T-cell (primary cell): Measurements from ENCODE around the gene LRRC66. TPM values are rescaled to one million over a fixed set of nuclear protein-coding genes. Genes with fewer than 3 reads are reported as not detected.

Experiments
- ATAC-seq, 4 experiments: fragments of 200-7000 bp in 3 of 4; fragments of 150-1000 bp in 1 of 4; cut with Tn5 transposase; replicated peaks in 1 of 4; 1 replicate in 3 of 4; 2 replicates in 1 of 4; pipeline ENCODE4 v1.10.0; 2021; ENCODE audit warnings: moderate library complexity in 3 of 4, mild to moderate bottlenecking in 2 of 4, moderate number of reproducible peaks in 1 of 4
- CTCF ChIA-PET, 2 donors: fragments of 300-600 bp; sonication (Branson Sonifier 250); formaldehyde crosslinking; loops; one replicate each; lab custom pipeline; 2022; ENCODE audit warnings: antibody characterized with exemption in 2 of 2; lab: Charles Lee
- POLR2A ChIA-PET, 2 donors: fragments of 300-600 bp; sonication (Branson Sonifier 250); formaldehyde crosslinking; loops; one replicate each; lab custom pipeline; 2022; ENCODE audit warnings: antibody characterized with exemption in 2 of 2; lab: Charles Lee
- DNase-seq, 35 experiments: peaks; one replicate each; pipeline versions ENCODE4 v3.0.0 to v3.0.0-alpha.2; 2013 to 2023
- H3K27ac ChIP-seq: one replicate; pipeline ENCODE4 v1.5.1; 2013; ENCODE audit warnings: low read length
- H3K27me3 ChIP-seq, 2 experiments: replicated peaks in 1 of 2; 1 replicate in 1 of 2; 2 replicates in 1 of 2; pipeline versions ENCODE4 v1.6.1 to v1.7.0; 2013; ENCODE audit warnings: low read length in 1 of 2, mixed read lengths in 1 of 2; ENCODE audit not compliant: control insufficient read depth in 2 of 2, insufficient read depth in 2 of 2; ENCODE audit errors: extremely low read depth in 1 of 2
- H3K36me3 ChIP-seq, 2 donors: 1 replicate in 1 of 2; 2 replicates in 1 of 2; pipeline versions ENCODE4 v1.6.1 to v1.7.0; 2013; ENCODE audit warnings: low read length in 1 of 2; ENCODE audit not compliant: control insufficient read depth in 2 of 2, insufficient read depth in 1 of 2; ENCODE audit errors: extremely low read depth in 1 of 2
- H3K4me1 ChIP-seq, 2 experiments: 1 replicate in 1 of 2; 2 replicates in 1 of 2; pipeline versions ENCODE4 v1.6.1 to v1.7.0; 2013; ENCODE audit warnings: low read length in 2 of 2, mixed read lengths in 1 of 2; ENCODE audit not compliant: insufficient read depth in 2 of 2, control insufficient read depth in 1 of 2; ENCODE audit errors: extremely low read depth in 1 of 2
- H3K4me3 ChIP-seq, 2 donors: 1 replicate in 1 of 2; 2 replicates in 1 of 2; pipeline versions ENCODE4 v1.5.1 to v1.7.0; 2013; ENCODE audit warnings: mild to moderate bottlenecking in 2 of 2, low read length in 1 of 2, moderate library complexity in 1 of 2; ENCODE audit not compliant: control insufficient read depth in 1 of 2; ENCODE audit errors: extremely low read depth in 1 of 2
- H3K9me3 ChIP-seq: 2 replicates; pipeline ENCODE4 v1.7.0; 2013
- H3K27ac Mint-ChIP-seq, 2 donors: one replicate each; pipeline ENCODE4 v1.8.0; 2020 to 2021; ENCODE audit warnings: mild to moderate bottlenecking in 2 of 2, mixed read lengths in 2 of 2
- H3K27me3 Mint-ChIP-seq, 2 donors: one replicate each; pipeline ENCODE4 v1.8.0; 2021 to 2022; ENCODE audit warnings: mixed read lengths in 2 of 2
- H3K36me3 Mint-ChIP-seq: one replicate; pipeline ENCODE4 v1.8.0; 2021; ENCODE audit warnings: mixed read lengths
- H3K4me1 Mint-ChIP-seq, 3 donors: one replicate each; pipeline ENCODE4 v1.8.0; 2020 to 2022; ENCODE audit warnings: mixed read lengths in 3 of 3, mild to moderate bottlenecking in 1 of 3
- H3K4me3 Mint-ChIP-seq, 3 donors: one replicate each; pipeline ENCODE4 v1.8.0; 2020 to 2022; ENCODE audit warnings: mild to moderate bottlenecking in 3 of 3, mixed read lengths in 3 of 3, moderate library complexity in 3 of 3
- H3K9me3 Mint-ChIP-seq, 3 donors: one replicate each; pipeline ENCODE4 v1.8.0; 2020 to 2022; ENCODE audit warnings: mixed read lengths in 3 of 3
- WGBS: methylation state at CpG from one replicate; pipeline ENCODE4 v1.1.5; 2013; ENCODE audit warnings: missing lambda C conversion rate; ENCODE audit not compliant: insufficient coverage; 5-methylcytosine and 5-hydroxymethylcytosine counted together
- total RNA-seq, 35 experiments: library from RNA in 6 of 35; stranded (reverse) in 6 of 35; fragments of 120-200 nt in 1 of 35; gene quantifications; one replicate each; pipeline versions ENCODE4 v1.2.1 to v1.2.4 and lab custom pipeline; 2013 to 2026

LRRC66 gene
- total RNA-seq, 5 donors from 2014 or later (not counting 1 experiment from before 2014, with no cell fraction given) = 0.13 to 0.47 (median 0.20) TPM

DNA sequence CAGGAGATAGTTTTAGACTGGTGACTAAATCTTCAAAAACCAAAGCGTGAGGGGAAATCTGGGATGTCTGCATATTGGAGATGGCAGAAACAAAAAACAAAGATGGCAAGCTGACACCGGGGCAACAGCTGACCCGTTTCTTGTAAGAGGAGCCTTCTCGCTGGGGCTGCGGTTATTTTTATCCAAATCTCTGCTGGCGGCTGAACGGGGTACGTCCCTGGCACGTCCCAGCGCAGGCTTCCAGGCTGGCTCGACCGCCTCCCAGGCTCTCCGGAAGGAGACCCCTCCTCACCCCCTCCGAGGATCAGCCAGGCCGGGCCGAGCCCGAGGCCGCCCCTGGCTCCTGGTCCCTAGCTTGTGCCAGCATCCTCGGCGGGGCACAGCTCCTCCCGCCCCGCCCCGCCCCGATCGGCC, 17.5 kb upstream of the LRRC66 start:
- Histone ChIP-seq H3K27me3 (peaks cover 4 to 16% of the 10 kb centered on the region in 2 experiments), H3K36me3 (no peaks in the 10 kb centered on the region), H3K4me1 (peaks cover 0 to 10% of the 10 kb centered on the region in 2 experiments), H3K9me3 (no peaks in the 10 kb centered on the region), H3K27ac (no peak overlapping the region), H3K4me3 (peak overlapping the region; percentile 63 to 75)
- Mint-ChIP-seq H3K4me3 (peak overlapping the region; percentile 80 to 87 (median 84)), H3K36me3 (no peaks in the 10 kb centered on the region), H3K9me3 (no peaks in the 10 kb centered on the region), H3K27me3 (peaks cover 4 to 10% of the 10 kb centered on the region in 2 donors), H3K4me1 (peaks cover 28 to 32% (median 28%) of the 10 kb centered on the region in 3 donors), H3K27ac (peak overlapping the region in 1 of 2 donors; percentile 41)
- ChIA-PET CTCF (interaction anchor here in 1 of 2 donors (0.6 to 1.6 kb wide), 2 partner anchors 10 to 142 kb away, joined by 3 to 4 read pairs; no protein-coding TSS in a partner anchor), POLR2A (no interaction called here)
- DNase-seq (peak in 7 of 35 experiments; percentile 1 to 31 (median 7)), ATAC-seq (peak; percentile 52 to 68 (median 60))
- WGBS = 3% methylated on average over 18 of the region's 25 CpGs

DNA sequence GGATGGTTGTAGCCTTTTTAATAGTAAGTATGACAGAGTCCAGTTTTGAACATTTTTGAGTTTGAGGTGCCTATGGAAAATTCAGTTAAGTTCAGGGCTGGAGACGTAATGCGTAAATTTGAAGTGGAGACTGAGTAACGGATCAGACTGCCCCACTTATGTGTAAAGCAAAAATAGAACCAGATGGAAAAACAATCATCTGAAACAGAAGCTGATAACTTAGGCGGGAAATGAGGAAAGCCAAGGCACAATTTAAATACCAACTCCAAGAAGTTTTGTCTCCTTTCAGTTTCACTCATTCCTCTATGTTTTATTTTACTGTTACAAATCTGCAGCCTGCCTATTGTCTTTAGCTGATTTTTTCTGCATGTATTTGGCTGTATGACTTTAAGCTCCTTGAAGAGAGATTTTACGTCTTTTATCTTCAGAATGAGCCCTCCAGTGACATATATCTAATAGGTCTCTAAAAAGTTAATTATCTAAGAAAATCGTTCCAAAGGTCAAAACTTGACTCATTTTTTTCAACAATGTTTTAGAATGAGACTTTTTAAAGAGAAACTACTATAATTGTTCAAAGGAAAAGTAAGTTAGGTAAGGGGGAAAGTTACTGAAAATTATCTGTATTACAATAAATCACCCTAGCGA, 16.8 kb upstream of the LRRC66 start:
- POLR2A ChIA-PET = no interaction called here
- Mint-ChIP-seq H3K9me3 (no peaks in the 10 kb centered on the region), H3K36me3 (peaks cover 3% of the 10 kb centered on the region), H3K4me1 (peaks cover 28 to 32% (median 28%) of the 10 kb centered on the region in 3 donors), H3K27me3 (peaks cover 0 to 10% of the 10 kb centered on the region in 2 donors), H3K4me3 (peak overlapping the region; percentile 80 to 87 (median 84)), H3K27ac (peak overlapping the region in 1 of 2 donors; percentile 41)
- Histone ChIP-seq H3K36me3 (no peaks in the 10 kb centered on the region), H3K9me3 (no peaks in the 10 kb centered on the region), H3K4me3 (no peak overlapping the region), H3K27me3 (peaks cover 4 to 16% of the 10 kb centered on the region in 2 experiments), H3K4me1 (peaks cover 0 to 10% of the 10 kb centered on the region in 2 experiments), H3K27ac (no peak overlapping the region)
- WGBS = 83% methylated on average over 1 of the region's 7 CpGs
- CTCF ChIA-PET = interaction anchor here in 1 of 2 donors (0.8 to 1.6 kb wide), 2 partner anchors 9 to 141 kb away, joined by 4 read pairs; no protein-coding TSS in a partner anchor
- no peak for ATAC-seq
- DNase-seq = no peak

- Mint-ChIP-seq H3K4me3 (no peak overlapping the region), H3K27ac (no peak overlapping the region), H3K4me1 (peaks cover 31 to 33% (median 32%) of the 10 kb centered on the region in 3 donors), H3K9me3 (no peaks in the 10 kb centered on the region), H3K27me3 (peaks cover 0 to 2% of the 10 kb centered on the region in 2 donors), H3K36me3 (peaks cover 7% of the 10 kb centered on the region)
- Histone ChIP-seq H3K27ac (no peak overlapping the region), H3K27me3 (peaks cover 4 to 8% of the 10 kb centered on the region in 2 experiments), H3K4me1 (peaks cover 0 to 10% of the 10 kb centered on the region in 2 experiments), H3K9me3 (no peaks in the 10 kb centered on the region), H3K4me3 (no peak overlapping the region), H3K36me3 (no peaks in the 10 kb centered on the region)
- no CpG with 5 or more reads among the region's 2 CpGs for WGBS
- ATAC-seq (no peak), DNase-seq (no peak)
- CTCF ChIA-PET = no interaction called here
- POLR2A ChIA-PET = no interaction called here
Observed at GRCh38 chr4:52035190-52035589, 15.0 kb upstream of the LRRC66 start.

GRCh38 chr4:52032005-52032404, 11.8 kb upstream of the LRRC66 start:
- ATAC-seq = no peak
- POLR2A ChIA-PET = no interaction called here
- H3K9me3 ChIP-seq = no peaks in the 10 kb centered on the region
- no peak overlapping the region for H3K27ac ChIP-seq
- no peak overlapping the region for H3K27ac Mint-ChIP-seq
- H3K9me3 Mint-ChIP-seq = no peaks in the 10 kb centered on the region
- peaks cover 17% of the 10 kb centered on the region for H3K36me3 Mint-ChIP-seq
- WGBS = no CpG with 5 or more reads among the region's 1 CpG
- CTCF ChIA-PET = interaction anchor here in 1 of 2 donors (1.1 kb wide), 1 partner anchor 200 kb away, joined by 3 read pairs; no protein-coding TSS in a partner anchor
- H3K27me3 ChIP-seq = peaks cover 0 to 3% of the 10 kb centered on the region in 2 experiments
- no peak for DNase-seq
- H3K27me3 Mint-ChIP-seq = no peaks in the 10 kb centered on the region
- H3K4me3 ChIP-seq = no peak overlapping the region
- H3K4me3 Mint-ChIP-seq = no peak overlapping the region
- H3K4me1 Mint-ChIP-seq = peaks cover 18 to 22% (median 21%) of the 10 kb centered on the region in 3 donors
- H3K36me3 ChIP-seq = peaks cover 0 to 7% of the 10 kb centered on the region in 2 donors
- no peaks in the 10 kb centered on the region for H3K4me1 ChIP-seq

- ATAC-seq (no peak), DNase-seq (no peak)
- Histone ChIP-seq H3K9me3 (no peaks in the 10 kb centered on the region), H3K36me3 (peaks cover 0 to 7% of the 10 kb centered on the region in 2 donors), H3K27ac (no peak overlapping the region), H3K4me3 (no peak overlapping the region), H3K27me3 (no peaks in the 10 kb centered on the region), H3K4me1 (no peaks in the 10 kb centered on the region)
- POLR2A ChIA-PET = no interaction called here
- H3K4me3 Mint-ChIP-seq = no peak overlapping the region
- no peaks in the 10 kb centered on the region for H3K9me3 Mint-ChIP-seq
- H3K27me3 Mint-ChIP-seq = no peaks in the 10 kb centered on the region
- no CpG with 5 or more reads among the region's 1 CpG for WGBS
- peaks cover 18% of the 10 kb centered on the region for H3K36me3 Mint-ChIP-seq
- no peak overlapping the region for H3K27ac Mint-ChIP-seq
- CTCF ChIA-PET = interaction anchor here in 1 of 2 donors (1.9 kb wide), 1 partner anchor 198 kb away, joined by 5 read pairs; no protein-coding TSS in a partner anchor
- peaks cover 0 to 5% (median 2%) of the 10 kb centered on the region in 3 donors for H3K4me1 Mint-ChIP-seq
Observed at GRCh38 chr4:52028970-52029369, 8.8 kb upstream of the LRRC66 start.

GRCh38 chr4:52017814-52018213, 2.3 kb downstream of the LRRC66 start:
- Mint-ChIP-seq H3K36me3 (peaks cover 2% of the 10 kb centered on the region), H3K27ac (no peak overlapping the region), H3K27me3 (no peaks in the 10 kb centered on the region), H3K4me3 (no peak overlapping the region), H3K9me3 (no peaks in the 10 kb centered on the region), H3K4me1 (peaks cover 0 to 3% (median 0%) of the 10 kb centered on the region in 3 donors)
- CTCF ChIA-PET = no interaction called here
- POLR2A ChIA-PET = no interaction called here
- DNase-seq (no peak), ATAC-seq (no peak)
- no peak overlapping the region for H3K4me3 ChIP-seq
- H3K27ac ChIP-seq = no peak overlapping the region
- no peaks in the 10 kb centered on the region for H3K4me1 ChIP-seq
- no CpG with 5 or more reads among the region's 1 CpG for WGBS
- H3K36me3 ChIP-seq = no peaks in the 10 kb centered on the region
- no peaks in the 10 kb centered on the region for H3K27me3 ChIP-seq
- H3K9me3 ChIP-seq = no peaks in the 10 kb centered on the region
